Mammary epithelial cell (primary cell): ENCODE measurements around the gene PLBD2.

Source experiments
- CTCF ChIP-seq, 2 donors: IDR thresholded peaks in 1 of 2; conservative IDR thresholded peaks in 1 of 2; 2 replicates each; pipeline ENCODE4 v1.5.1; 2011 to 2012; ENCODE audit warnings: inconsistent platforms in 2 of 2, low read length in 2 of 2, mild to moderate bottlenecking in 2 of 2, control low read depth in 1 of 2, low read depth in 1 of 2; ENCODE audit not compliant: insufficient read depth in 1 of 2; ENCODE audit errors: extremely low read depth in 1 of 2
- EZH2 ChIP-seq: IDR thresholded peaks from 2 replicates; pipeline ENCODE4 v1.6.1; 2012; ENCODE audit warnings: low read length, inconsistent platforms, borderline replicate concordance

GRCh38 chr12:113414519-113415038, 56.2 kb downstream of the PLBD2 start:
- no peak for TF ChIP-seq CTCF (conservative IDR thresholded peaks at IDR 0.05 in 1 of 2, IDR thresholded peaks at IDR 0.05 in 1 of 2; ENCODE audit: extremely low read depth in 1 of 2, insufficient read depth in 1 of 2, low read depth in 1 of 2, low read length in 2 of 2)
- no peak for TF ChIP-seq EZH2
